SJCRH30 (cell line): ENCODE results near the gene FA2H. TPM values are rescaled to one million over a fixed set of nuclear protein-coding genes. Genes with fewer than 3 reads are reported as not detected.
"Not testable (repeated sequence)": the region's sequence is repeated elsewhere in the genome, so short reads cannot be mapped to it uniquely, and the experiment has no call there.

Experiments used
- DNase-seq, 2 experiments: peaks; one replicate each; pipeline ENCODE4 v3.0.0-alpha.2; 2015 to 2020
- H3K27ac ChIP-seq: fragments of 250-450 bp; sonication (Bioruptor Pico); 2 replicates; pipeline ENCODE4 v1.5.1; 2020; ENCODE audit warnings: mild to moderate bottlenecking, moderate library complexity
- H3K27me3 ChIP-seq: fragments of 250-450 bp; sonication (Bioruptor Pico); 2 replicates; pipeline ENCODE4 v1.5.1; 2020; ENCODE audit warnings: mild to moderate bottlenecking, moderate library complexity
- H3K36me3 ChIP-seq: fragments of 250-450 bp; sonication (Bioruptor Pico); 2 replicates; pipeline ENCODE4 v1.5.1; 2020; ENCODE audit warnings: mild to moderate bottlenecking, moderate library complexity
- H3K4me1 ChIP-seq: fragments of 250-450 bp; sonication (Bioruptor Pico); 2 replicates; pipeline ENCODE4 v1.5.1; 2020; ENCODE audit warnings: mild to moderate bottlenecking, moderate library complexity
- H3K4me3 ChIP-seq: fragments of 250-450 bp; sonication (Bioruptor Pico); 2 replicates; pipeline ENCODE4 v1.5.1; 2020; ENCODE audit warnings: mild to moderate bottlenecking, moderate library complexity
- H3K9me3 ChIP-seq: fragments of 250-450 bp; sonication (Bioruptor Pico); replicated peaks from 2 replicates; pipeline ENCODE4 v1.5.1; 2020; ENCODE audit warnings: mild to moderate bottlenecking, moderate library complexity
- total RNA-seq: library from RNA; depleted of rRNA; stranded (reverse); fragments of >200 nt; shearing (Covaris generic); gene quantifications from 2 replicates; pipeline ENCODE4 v1.2.3, GENCODE V29; 2014

FA2H gene
- total RNA-seq, 1 experiment from 2014 or later, result not detected

GRCh38 chr16:74785031-74785430 is 10.4 kb upstream of the FA2H start:
- no peaks in the 10 kb centered on the region for H3K4me1 ChIP-seq
- DNase-seq, result no peak
- H3K4me3 ChIP-seq, result no peak overlapping the region
- no peaks in the 10 kb centered on the region for H3K9me3 ChIP-seq
- H3K27me3 ChIP-seq, result no peaks in the 10 kb centered on the region
- H3K36me3 ChIP-seq, result no peaks in the 10 kb centered on the region
- no peak overlapping the region for H3K27ac ChIP-seq

- no peak for DNase-seq
- Histone ChIP-seq H3K4me1 (no peaks in the 10 kb centered on the region), H3K27ac (no peak overlapping the region), H3K27me3 (no peaks in the 10 kb centered on the region), H3K9me3 (no peaks in the 10 kb centered on the region), H3K4me3 (no peak overlapping the region), H3K36me3 (no peaks in the 10 kb centered on the region)
Observed at GRCh38 chr16:74778646-74779045, 4.0 kb upstream of the FA2H start.

GRCh38 chr16:74776926-74777325 is 2.3 kb upstream of the FA2H start:
- Histone ChIP-seq H3K4me3 (no peak overlapping the region), H3K4me1 (no peaks in the 10 kb centered on the region), H3K9me3 (no peaks in the 10 kb centered on the region), H3K36me3 (no peaks in the 10 kb centered on the region), H3K27ac (no peak overlapping the region), H3K27me3 (no peaks in the 10 kb centered on the region)
- DNase-seq, result no peak

DNA sequence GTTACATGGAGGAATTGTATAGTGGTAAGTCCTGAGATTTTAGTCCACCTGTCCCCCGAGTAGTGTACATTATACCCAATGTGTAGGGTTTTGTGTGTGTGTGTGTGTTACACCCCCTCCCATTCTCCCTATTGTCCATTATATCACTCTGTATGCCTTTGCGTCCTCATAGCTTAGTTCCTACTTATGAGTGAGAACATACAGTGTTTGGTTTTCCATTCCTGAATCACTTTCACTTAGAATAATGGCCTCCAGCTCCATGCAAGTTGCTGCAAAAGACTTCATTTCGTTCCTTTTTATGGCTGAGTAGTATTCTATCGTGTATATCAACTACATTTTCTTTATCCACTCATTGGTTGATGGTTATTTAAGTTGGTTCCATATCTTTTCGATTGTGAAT is 635 bp upstream of the FA2H start:
- H3K4me3 ChIP-seq, result no peak overlapping the region
- H3K9me3 ChIP-seq, result no peaks in the 10 kb centered on the region
- H3K27ac ChIP-seq, result no peak overlapping the region
- H3K27me3 ChIP-seq, result no peaks in the 10 kb centered on the region
- H3K36me3 ChIP-seq, result no peaks in the 10 kb centered on the region
- H3K4me1 ChIP-seq, result no peaks in the 10 kb centered on the region
- DNase-seq, result no peak

DNA sequence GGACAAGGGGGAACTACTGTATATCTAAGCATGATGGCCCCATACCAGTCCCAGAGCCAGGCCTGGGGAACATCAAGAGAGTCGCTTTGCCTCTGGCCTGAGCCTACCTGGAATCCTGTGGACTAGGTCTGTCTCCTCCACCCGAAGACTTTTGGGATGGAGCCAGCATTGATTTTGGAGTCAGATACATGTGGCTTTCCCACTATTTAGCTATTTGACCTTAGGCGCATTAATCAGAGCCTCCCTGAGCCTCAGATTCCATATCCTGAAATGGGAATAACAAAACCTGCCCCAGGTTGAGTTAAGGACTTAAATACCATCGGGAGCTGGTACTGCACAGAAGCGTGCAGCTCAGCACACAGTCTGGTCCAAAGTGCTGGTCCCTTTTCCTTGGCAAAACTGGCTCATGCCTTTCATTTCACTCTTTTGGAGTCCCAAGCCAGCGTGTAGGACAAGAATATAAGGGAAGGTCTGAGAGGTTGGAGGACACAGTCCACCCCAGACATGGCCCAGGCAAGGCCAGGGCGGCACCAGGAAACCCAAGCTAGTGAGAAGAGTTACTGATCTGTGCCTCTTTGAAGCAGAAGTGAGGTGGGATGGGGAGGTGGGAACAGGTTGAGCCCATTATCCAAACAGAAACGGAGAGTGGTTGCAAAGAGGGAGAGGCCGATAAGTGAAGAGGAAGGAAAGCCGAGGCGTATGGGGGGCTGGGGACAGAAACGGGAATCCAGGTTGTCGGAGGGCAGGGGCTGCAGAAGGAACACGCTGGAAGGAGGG is 986 bp downstream of the FA2H start:
- Histone ChIP-seq H3K27ac (no peak overlapping the region), H3K9me3 (no peaks in the 10 kb centered on the region), H3K36me3 (no peaks in the 10 kb centered on the region), H3K4me3 (no peak overlapping the region), H3K27me3 (no peaks in the 10 kb centered on the region), H3K4me1 (no peaks in the 10 kb centered on the region)
- no peak for DNase-seq

- H3K4me1 ChIP-seq, result no peaks in the 10 kb centered on the region
- H3K27me3 ChIP-seq, result no peaks in the 10 kb centered on the region
- no peaks in the 10 kb centered on the region for H3K9me3 ChIP-seq
Observed at GRCh38 chr16:74771656-74772315, 2.8 kb downstream of the FA2H start.

DNA sequence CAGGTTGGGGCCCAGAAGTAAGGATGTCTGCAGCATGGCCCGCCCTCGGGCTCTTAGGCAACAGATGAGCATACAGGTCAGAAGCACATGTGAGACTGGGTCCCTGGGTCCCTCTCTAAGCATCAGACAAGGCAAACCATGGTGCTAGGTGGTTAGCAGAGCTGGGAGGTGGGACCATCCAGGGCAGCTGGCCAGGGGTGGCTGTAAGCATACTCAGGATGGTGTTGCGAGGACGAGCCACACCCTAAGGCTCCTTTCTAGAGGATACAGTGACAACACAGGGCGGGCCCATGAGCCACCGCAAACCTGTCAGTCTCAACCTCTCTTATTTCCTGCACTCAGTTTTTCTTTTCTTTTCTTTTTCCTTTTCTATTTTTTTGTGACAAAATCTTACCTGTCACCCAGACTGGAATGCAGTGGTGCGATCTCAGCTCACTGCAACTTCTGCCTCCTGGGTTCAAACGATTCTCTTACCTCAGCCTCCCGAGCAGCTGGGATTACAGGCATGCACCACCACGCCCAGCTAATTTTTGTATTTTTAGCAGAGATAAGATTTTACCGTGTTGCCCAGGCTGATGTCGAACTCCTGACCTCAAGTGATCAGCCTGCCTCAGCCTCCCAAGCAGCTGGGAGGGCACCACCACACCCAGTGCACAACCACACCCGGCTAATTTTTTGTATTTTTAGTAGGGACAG is 3.6 kb downstream of the FA2H start:
- Histone ChIP-seq H3K4me1 (no peaks in the 10 kb centered on the region), H3K9me3 (no peaks in the 10 kb centered on the region), H3K27ac (no peak overlapping the region), H3K36me3 (no peaks in the 10 kb centered on the region), H3K4me3 (no peak overlapping the region), H3K27me3 (no peaks in the 10 kb centered on the region)
- no peak for DNase-seq

More at GRCh38 chr16:74771656-74772315, 2.8 kb downstream of the FA2H start:
- no peaks in the 10 kb centered on the region for H3K36me3 ChIP-seq
- no peak for DNase-seq
- H3K27ac ChIP-seq, result no peak overlapping the region
- no peak overlapping the region for H3K4me3 ChIP-seq

DNA sequence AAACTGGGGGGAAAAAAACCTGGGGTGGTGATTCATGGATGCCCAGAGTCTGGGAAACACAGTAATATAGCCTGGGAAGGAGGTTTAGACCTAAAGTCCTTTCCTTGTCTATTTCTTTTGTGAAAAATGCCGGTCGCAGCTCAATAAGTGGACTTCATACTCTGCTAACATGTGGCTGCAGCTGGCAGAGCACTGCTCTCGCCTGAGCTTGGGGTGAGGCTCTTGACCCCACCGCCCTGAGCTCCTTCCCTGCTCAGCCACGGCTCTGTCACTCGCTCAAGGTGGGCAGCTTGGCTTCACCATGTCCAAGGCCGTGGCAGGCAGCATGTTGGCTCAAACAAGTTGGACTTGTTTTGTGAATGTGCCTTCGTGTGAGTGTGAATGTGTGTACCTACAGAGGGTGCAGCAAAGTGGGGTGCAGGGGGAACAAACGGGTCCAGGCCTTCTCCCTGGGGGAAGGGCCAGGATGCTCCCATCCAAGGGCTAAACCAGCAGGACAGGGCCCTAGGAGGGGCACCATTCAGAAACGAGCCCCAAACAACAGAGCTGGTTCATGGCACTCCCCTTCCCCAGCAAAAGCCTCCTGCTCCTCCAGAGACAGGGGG is 4.9 kb downstream of the FA2H start:
- H3K4me1 ChIP-seq, result no peaks in the 10 kb centered on the region
- no peaks in the 10 kb centered on the region for H3K27me3 ChIP-seq
- H3K36me3 ChIP-seq, result no peaks in the 10 kb centered on the region
- DNase-seq, result no peak
- H3K9me3 ChIP-seq, result no peaks in the 10 kb centered on the region
- H3K27ac ChIP-seq, result no peak overlapping the region
- no peak overlapping the region for H3K4me3 ChIP-seq

GRCh38 chr16:74768239-74768638 is 6.4 kb downstream of the FA2H start:
- no peaks in the 10 kb centered on the region for H3K36me3 ChIP-seq
- H3K27me3 ChIP-seq, result no peaks in the 10 kb centered on the region
- no peaks in the 10 kb centered on the region for H3K9me3 ChIP-seq
- H3K27ac ChIP-seq, result no peak overlapping the region
- H3K4me3 ChIP-seq, result no peak overlapping the region
- H3K4me1 ChIP-seq, result no peaks in the 10 kb centered on the region
- DNase-seq, result no peak

DNA sequence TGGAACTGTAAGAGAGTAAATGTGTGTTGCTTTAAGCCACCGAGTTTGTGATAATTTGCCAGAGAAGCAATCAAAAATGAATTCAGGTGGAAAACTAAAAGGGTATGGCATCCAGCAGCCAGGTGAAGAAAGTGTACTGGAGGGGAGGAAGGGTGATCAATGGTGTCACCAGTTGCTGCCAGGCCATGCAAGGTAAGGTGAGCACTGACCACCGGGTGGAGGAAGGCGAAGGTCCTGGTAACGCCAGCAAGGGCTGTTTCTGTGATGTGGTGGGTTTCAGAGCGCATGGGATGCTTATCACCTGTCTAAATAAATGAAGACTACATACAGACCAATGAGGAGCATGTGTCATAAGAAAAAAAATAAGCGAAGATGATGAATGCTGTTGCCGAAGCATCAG is 6.9 kb downstream of the FA2H start:
- H3K4me3 ChIP-seq, result no peak overlapping the region
- H3K36me3 ChIP-seq, result no peaks in the 10 kb centered on the region
- H3K27ac ChIP-seq, result no peak overlapping the region
- H3K4me1 ChIP-seq, result no peaks in the 10 kb centered on the region
- no peak for DNase-seq
- no peaks in the 10 kb centered on the region for H3K9me3 ChIP-seq
- H3K27me3 ChIP-seq, result no peaks in the 10 kb centered on the region

GRCh38 chr16:74766729-74767128 is 7.9 kb downstream of the FA2H start:
- Histone ChIP-seq H3K9me3 (no peaks in the 10 kb centered on the region), H3K36me3 (no peaks in the 10 kb centered on the region), H3K27ac (no peak overlapping the region), H3K4me3 (no peak overlapping the region), H3K4me1 (no peaks in the 10 kb centered on the region), H3K27me3 (no peaks in the 10 kb centered on the region)
- no peak for DNase-seq

- H3K27me3 ChIP-seq, H3K36me3 ChIP-seq, H3K9me3 ChIP-seq, H3K4me1 ChIP-seq, H3K27ac ChIP-seq, DNase-seq, H3K4me3 ChIP-seq: not testable (repeated sequence)
Observed at GRCh38 chr16:74764184-74764583, 10.4 kb downstream of the FA2H start.

DNA sequence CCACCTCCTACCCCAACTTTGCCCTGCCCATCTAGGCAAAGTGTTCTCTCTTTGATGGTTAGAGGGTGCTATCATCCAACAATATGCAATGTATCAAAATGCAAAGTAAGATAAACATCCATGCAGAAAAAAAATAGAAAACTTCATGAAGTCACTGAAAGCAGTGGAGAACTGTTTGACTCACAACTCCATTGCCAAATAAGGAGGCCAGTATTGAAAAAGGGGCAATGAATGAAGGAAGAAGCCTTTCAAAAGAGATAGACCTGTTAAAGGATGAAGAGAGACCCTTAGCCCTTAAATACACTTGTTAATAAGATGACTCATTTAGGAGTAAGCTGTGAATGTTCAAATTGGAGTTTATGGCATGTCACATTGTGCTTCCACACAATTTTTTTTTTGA is 13.0 kb downstream of the FA2H start:
- Histone ChIP-seq H3K27ac (no peak overlapping the region), H3K36me3 (no peaks in the 10 kb centered on the region), H3K27me3 (no peaks in the 10 kb centered on the region), H3K9me3 (no peaks in the 10 kb centered on the region), H3K4me1 (no peaks in the 10 kb centered on the region), H3K4me3 (no peak overlapping the region)
- DNase-seq, result no peak

GRCh38 chr16:74760007-74760767 is 14.4 kb downstream of the FA2H start:
- H3K27me3 ChIP-seq, result no peaks in the 10 kb centered on the region
- no peak for DNase-seq
- H3K27ac ChIP-seq, result no peak overlapping the region
- no peaks in the 10 kb centered on the region for H3K4me1 ChIP-seq
- H3K9me3 ChIP-seq, result no peaks in the 10 kb centered on the region
- no peak overlapping the region for H3K4me3 ChIP-seq
- no peaks in the 10 kb centered on the region for H3K36me3 ChIP-seq
